ENCODE results near the gene PPIP5K2. TPM values are rescaled to one million over a fixed set of nuclear protein-coding genes. Genes with fewer than 3 reads are reported as not detected.

Gene PPIP5K2
- total and polyA plus RNA-seq, 4 donors: 9.7 to 38.6 (median 27.4) TPM

DNA sequence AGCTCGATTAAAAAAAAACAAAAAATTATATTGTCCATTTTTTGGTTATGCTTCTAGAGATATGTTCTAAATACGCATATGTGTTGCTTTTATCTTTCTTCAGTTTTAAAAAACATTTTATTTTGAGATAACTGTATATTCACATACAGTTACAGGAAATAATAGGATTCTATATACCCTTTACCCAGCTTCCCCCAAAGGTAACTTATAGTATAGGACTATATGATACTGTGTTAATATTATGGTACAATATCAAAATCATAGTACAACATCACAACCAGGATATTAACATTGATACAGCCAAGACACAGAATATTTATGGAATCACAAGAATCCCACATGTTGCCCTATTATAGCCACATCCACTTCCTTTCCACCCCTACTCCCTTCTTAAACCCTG lies 129.0 kb downstream of the PPIP5K2 start (continued):
- TF ChIP-seq REST (IDR thresholded peaks at IDR 0.05) (no peak), HNF4G (IDR thresholded peaks at IDR 0.05) (no peak), RXRA (IDR thresholded peaks at IDR 0.05) (no peak), NR2F2 (IDR thresholded peaks at IDR 0.05) (no peak)

GRCh38 chr5:103254921-103255320 lies 134.8 kb downstream of the PPIP5K2 start:
- TF ChIP-seq RXRA (IDR thresholded peaks at IDR 0.05) (no peak), REST (IDR thresholded peaks at IDR 0.05) (no peak), EGR1 (IDR thresholded peaks at IDR 0.05; ENCODE audit: low read depth in 2 of 2) (no peak), CTCF (IDR thresholded peaks at IDR 0.05; ENCODE audit: low read depth, low read length, missing input control) (no peak), YY1 (IDR thresholded peaks at IDR 0.05) (no peak), RAD21 (IDR thresholded peaks at IDR 0.05) (no peak), FOXA1 (IDR thresholded peaks at IDR 0.05) (no peak), GABPA (IDR thresholded peaks at IDR 0.05 in 1 of 2, conservative IDR thresholded peaks at IDR 0.05 in 1 of 2) (no peak), SP1 (IDR thresholded peaks at IDR 0.05) (no peak), FOXA2 (IDR thresholded peaks at IDR 0.05) (no peak), NR2F2 (IDR thresholded peaks at IDR 0.05) (no peak), HNF4G (IDR thresholded peaks at IDR 0.05) (no peak), JUND (IDR thresholded peaks at IDR 0.05) (no peak), TAF1 (conservative IDR thresholded peaks at IDR 0.05) (no peak), HNF4A (conservative IDR thresholded peaks at IDR 0.05) (no peak)
- TF ChIP-seq, protein P1, sequence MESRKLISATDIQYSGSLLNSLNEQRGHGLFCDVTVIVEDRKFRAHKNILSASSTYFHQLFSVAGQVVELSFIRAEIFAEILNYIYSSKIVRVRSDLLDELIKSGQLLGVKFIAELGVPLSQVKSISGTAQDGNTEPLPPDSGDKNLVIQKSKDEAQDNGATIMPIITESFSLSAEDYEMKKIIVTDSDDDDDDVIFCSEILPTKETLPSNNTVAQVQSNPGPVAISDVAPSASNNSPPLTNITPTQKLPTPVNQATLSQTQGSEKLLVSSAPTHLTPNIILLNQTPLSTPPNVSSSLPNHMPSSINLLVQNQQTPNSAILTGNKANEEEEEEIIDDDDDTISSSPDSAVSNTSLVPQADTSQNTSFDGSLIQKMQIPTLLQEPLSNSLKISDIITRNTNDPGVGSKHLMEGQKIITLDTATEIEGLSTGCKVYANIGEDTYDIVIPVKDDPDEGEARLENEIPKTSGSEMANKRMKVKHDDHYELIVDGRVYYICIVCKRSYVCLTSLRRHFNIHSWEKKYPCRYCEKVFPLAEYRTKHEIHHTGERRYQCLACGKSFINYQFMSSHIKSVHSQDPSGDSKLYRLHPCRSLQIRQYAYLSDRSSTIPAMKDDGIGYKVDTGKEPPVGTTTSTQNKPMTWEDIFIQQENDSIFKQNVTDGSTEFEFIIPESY (IDR thresholded peaks at IDR 0.05): no peak
- TF ChIP-seq, protein P2, sequence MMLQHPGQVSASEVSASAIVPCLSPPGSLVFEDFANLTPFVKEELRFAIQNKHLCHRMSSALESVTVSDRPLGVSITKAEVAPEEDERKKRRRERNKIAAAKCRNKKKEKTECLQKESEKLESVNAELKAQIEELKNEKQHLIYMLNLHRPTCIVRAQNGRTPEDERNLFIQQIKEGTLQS (IDR thresholded peaks at IDR 0.05): no peak
- TF ChIP-seq, protein P3, sequence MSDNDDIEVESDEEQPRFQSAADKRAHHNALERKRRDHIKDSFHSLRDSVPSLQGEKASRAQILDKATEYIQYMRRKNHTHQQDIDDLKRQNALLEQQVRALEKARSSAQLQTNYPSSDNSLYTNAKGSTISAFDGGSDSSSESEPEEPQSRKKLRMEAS (IDR thresholded peaks at IDR 0.05): no peak
- Histone ChIP-seq H3K27ac (ENCODE audit: low read depth in 1 of 2, low read length in 2 of 2) (no peak overlapping the region), H3K9me3 (ENCODE audit: control insufficient read depth in 4 of 4, low read length in 3 of 4) (no peaks in the 10 kb centered on the region), H3K36me3 (ENCODE audit: control insufficient read depth in 4 of 4, insufficient read depth in 3 of 4, low read depth in 1 of 4, low read length in 3 of 4) (no peaks in the 10 kb centered on the region), H3K9ac (ENCODE audit: low read depth in 1 of 2, low read length in 2 of 2) (no peak overlapping the region), H3K27me3 (ENCODE audit: control insufficient read depth in 4 of 4, insufficient read depth in 4 of 4, low read length in 3 of 4) (no peaks in the 10 kb centered on the region), H3K4me3 (ENCODE audit: low read depth in 1 of 3, low read length in 3 of 3) (no peak overlapping the region), H3K4me1 (ENCODE audit: control insufficient read depth in 4 of 4, insufficient read depth in 4 of 4, low read length in 3 of 4) (peaks cover 0 to 14% (median 8%) of the 10 kb centered on the region in 4 donors)
- 53% methylated on average over 1 of the region's 1 CpG for WGBS
- DNase-seq (ENCODE audit: low spot score): no peak

Data from liver (tissue), 9 donors.